ENCODE data around the gene ABCB1. TPM values are rescaled to one million over a fixed set of nuclear protein-coding genes. Genes with fewer than 3 reads are reported as not detected.

ABCB1 gene
- total and polyA plus RNA-seq, 9 of the 15 experiments (the other 6 are each of a cell fraction or from before 2014, with no cell fraction given) = 0.03 to 0.86 (median 0.52) TPM

DNA sequence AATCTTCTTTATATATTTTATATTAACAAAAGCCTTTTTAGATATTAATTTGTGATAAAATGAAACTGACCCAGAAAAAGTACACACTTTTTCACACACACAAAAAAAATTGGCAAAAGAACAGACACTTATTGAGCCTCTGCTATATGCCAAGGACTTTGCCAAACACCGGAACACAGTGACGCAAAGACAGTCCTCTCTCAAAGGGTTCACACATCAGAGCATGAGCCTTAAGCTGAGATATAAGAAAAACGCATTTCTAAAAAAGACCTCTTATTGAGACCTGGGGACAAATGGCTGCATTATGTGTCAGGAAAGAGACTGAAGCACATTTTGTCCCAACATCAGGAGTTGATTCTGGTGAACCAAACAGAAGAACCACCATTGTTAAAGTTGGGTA, 101.2 kb downstream of the ABCB1 start (continued):
- TF ChIP-seq, protein P1, sequence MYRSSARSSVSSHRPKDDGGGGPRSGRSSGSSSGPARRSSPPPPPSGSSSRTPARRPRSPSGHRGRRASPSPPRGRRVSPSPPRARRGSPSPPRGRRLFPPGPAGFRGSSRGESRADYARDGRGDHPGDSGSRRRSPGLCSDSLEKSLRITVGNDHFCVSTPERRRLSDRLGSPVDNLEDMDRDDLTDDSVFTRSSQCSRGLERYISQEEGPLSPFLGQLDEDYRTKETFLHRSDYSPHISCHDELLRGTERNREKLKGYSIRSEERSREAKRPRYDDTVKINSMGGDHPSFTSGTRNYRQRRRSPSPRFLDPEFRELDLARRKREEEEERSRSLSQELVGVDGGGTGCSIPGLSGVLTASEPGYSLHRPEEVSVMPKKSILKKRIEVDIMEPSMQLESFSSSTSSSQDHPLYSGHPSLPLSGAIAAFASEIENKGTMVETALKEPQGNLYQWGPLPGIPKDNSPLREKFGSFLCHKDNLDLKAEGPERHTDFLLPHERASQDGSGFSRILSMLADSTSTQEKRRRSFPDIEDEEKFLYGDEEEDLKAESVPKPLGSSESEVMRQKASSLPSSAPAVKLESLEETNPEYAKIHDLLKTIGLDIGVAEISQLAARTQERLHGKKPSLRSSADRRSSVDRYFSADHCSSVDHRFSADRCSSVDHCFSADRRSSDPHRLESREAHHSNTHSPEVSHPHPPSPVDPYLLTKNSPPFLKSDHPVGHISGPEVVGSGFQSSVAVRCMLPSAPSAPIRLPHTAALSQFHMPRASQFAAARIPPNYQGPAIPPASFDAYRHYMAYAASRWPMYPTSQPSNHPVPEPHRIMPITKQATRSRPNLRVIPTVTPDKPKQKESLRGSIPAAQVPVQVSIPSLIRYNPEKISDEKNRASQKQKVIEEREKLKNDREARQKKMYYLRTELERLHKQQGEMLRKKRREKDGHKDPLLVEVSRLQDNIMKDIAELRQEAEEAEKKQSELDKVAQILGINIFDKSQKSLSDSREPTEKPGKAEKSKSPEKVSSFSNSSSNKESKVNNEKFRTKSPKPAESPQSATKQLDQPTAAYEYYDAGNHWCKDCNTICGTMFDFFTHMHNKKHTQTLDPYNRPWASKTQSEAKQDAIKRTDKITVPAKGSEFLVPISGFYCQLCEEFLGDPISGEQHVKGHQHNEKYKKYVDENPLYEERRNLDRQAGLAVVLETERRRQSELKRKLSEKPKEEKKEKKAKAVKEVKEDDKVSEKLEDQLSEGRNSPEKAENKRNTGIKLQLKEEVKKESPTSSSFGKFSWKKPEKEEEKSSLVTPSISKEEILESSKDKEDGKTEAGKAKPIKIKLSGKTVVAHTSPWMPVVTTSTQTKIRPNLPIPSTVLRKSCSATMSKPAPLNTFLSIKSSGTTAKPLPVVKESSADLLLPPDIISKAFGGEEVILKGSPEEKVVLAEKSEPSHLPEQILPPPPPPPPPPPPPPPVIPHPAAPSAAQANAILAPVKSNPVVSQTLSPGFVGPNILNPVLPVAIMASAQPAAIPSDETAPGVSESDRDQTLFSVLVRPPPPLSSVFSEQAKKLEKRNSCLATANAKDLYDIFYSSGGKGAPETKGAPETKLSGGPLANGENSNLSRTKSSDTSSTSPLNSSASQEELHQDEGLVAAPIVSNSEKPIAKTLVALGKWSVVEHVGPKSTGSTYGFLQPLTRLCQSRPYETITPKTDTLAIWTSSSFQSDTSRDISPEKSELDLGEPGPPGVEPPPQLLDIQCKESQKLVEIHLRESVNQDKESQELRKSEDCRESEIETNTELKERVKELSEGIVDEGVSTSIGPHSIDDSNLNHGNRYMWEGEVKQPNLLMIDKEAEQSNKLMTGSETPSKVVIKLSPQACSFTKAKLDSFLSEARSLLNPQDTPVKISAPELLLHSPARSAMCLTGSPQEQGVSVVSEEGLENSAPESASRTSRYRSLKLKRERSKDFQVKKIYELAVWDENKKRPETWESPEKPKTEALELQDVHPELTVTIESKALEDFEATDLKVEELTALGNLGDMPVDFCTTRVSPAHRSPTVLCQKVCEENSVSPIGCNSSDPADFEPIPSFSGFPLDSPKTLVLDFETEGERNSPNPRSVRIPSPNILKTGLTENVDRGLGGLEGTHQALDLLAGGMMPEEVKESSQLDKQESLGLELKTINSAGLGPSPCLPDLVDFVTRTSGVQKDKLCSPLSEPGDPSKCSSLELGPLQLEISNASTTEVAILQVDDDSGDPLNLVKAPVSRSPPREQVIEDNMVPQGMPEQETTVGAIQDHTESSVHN (IDR thresholded peaks at IDR 0.05; ENCODE audit: borderline replicate concordance in 1 of 2, low read depth in 1 of 2) = no peak
- TF ChIP-seq SIN3A (IDR thresholded peaks at IDR 0.05; ENCODE audit: borderline replicate concordance in 2 of 2, control insufficient read depth in 1 of 2, low read depth in 2 of 2, low read length in 2 of 2) (no peak), SMARCE1 (IDR thresholded peaks at IDR 0.05) (no peak), ZNF324 (CRISPR knock-in tag; IDR thresholded peaks at IDR 0.05) (no peak), IFI16 (CRISPR knock-in tag; IDR thresholded peaks at IDR 0.05) (no peak)

Data from K562 (cell line).